Measurements from ENCODE around the gene C1QL1.

Gene C1QL1

DNA sequence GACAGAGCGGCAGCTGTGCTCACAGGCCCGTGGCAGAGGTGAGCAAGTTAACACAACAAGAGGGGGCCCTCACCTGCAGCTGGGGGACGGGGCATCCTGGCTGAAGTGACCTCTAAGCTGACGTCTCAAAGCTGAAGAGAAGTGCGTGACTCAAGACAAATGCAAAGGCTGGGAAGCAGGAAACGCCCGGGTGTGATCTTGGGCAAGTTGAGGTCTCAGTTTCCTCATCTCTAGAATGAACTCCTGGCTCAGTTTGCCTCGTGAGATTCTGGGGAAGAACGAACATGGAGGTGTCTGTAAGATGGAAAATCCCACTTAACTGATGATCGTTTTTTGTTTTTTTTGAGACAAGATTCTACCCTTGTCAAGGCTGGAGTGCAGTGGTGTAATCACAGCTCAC is 40.1 kb upstream of the C1QL1 start:
- Histone ChIP-seq H3K79me2 (ENCODE audit: control insufficient read depth, low read length) (no peaks in the 10 kb centered on the region), H3K27ac (ENCODE audit: low read depth, low read length) (no peak overlapping the region)
- TF ChIP-seq, protein P1, sequence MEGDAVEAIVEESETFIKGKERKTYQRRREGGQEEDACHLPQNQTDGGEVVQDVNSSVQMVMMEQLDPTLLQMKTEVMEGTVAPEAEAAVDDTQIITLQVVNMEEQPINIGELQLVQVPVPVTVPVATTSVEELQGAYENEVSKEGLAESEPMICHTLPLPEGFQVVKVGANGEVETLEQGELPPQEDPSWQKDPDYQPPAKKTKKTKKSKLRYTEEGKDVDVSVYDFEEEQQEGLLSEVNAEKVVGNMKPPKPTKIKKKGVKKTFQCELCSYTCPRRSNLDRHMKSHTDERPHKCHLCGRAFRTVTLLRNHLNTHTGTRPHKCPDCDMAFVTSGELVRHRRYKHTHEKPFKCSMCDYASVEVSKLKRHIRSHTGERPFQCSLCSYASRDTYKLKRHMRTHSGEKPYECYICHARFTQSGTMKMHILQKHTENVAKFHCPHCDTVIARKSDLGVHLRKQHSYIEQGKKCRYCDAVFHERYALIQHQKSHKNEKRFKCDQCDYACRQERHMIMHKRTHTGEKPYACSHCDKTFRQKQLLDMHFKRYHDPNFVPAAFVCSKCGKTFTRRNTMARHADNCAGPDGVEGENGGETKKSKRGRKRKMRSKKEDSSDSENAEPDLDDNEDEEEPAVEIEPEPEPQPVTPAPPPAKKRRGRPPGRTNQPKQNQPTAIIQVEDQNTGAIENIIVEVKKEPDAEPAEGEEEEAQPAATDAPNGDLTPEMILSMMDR (IDR thresholded peaks at IDR 0.05; ENCODE audit: low read depth, low read length, poor library complexity, severe bottlenecking), result no peak
- TF ChIP-seq EZH2phosphoT487 (IDR thresholded peaks at IDR 0.05; ENCODE audit: borderline replicate concordance, low read length), result no peak

DNA sequence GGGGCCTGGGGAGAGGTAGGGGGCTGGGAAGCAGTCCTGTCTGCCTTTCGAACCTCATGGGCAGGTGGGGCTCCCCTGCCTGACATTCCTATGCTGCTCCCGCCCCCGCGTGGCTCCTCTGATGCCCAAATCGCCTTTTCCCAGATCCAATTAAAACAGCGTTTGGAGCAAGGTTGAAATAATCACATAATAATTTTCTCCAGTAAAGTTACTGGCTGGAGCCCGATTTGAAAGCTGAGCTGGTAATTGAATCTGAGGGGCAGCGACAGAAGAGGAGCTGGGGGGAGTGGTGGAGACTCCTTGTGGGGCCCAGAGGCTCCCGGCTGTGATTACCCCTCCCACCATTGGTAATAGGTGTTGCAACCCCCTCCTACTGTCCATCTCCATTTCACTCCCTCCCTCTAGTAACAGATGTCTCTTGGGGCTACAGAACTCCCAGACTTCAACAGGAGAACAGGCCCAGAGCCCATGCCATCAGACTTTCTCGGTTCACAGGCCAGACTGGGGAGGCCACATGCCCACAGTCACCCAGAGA is 38.9 kb upstream of the C1QL1 start:
- H3K36me3 ChIP-seq (ENCODE audit: control insufficient read depth, low read length), result no peaks in the 10 kb centered on the region
- TF ChIP-seq, protein P1 (IDR thresholded peaks at IDR 0.05; ENCODE audit: low read depth, low read length, poor library complexity, severe bottlenecking), result no peak
- no peak for TF ChIP-seq EZH2phosphoT487 (IDR thresholded peaks at IDR 0.05; ENCODE audit: borderline replicate concordance, low read length)
- H3K79me2 ChIP-seq (ENCODE audit: control insufficient read depth, low read length), result no peaks in the 10 kb centered on the region
- H4K20me1 ChIP-seq (ENCODE audit: control insufficient read depth, insufficient read depth, low read depth, low read length), result no peaks in the 10 kb centered on the region
- peaks cover 19% of the 10 kb centered on the region for H3K4me1 ChIP-seq (ENCODE audit: control insufficient read depth, low read length)
- no peak overlapping the region for H3K4me3 ChIP-seq (ENCODE audit: low read length)
- H3K9me3 ChIP-seq (ENCODE audit: control insufficient read depth, insufficient read depth, low read length), result no peaks in the 10 kb centered on the region
- H3F3A ChIP-seq (ENCODE audit: control insufficient read depth, insufficient read depth), result no peaks in the 10 kb centered on the region
- no peak overlapping the region for H3K27ac ChIP-seq (ENCODE audit: low read depth, low read length)
- H3K4me2 ChIP-seq (ENCODE audit: low read length), result no peak overlapping the region
- peaks cover 29% of the 10 kb centered on the region for H3K27me3 ChIP-seq (ENCODE audit: control insufficient read depth, low read length)
- H3K9me2 ChIP-seq (replicated peaks; ENCODE audit: control insufficient read depth, low read length), result no peaks in the 10 kb centered on the region

More for the DNA sequence above, 40.1 kb upstream of the C1QL1 start:
- H4K20me1 ChIP-seq (ENCODE audit: control insufficient read depth, insufficient read depth, low read depth, low read length), result no peaks in the 10 kb centered on the region
- no peak overlapping the region for H3K4me3 ChIP-seq (ENCODE audit: low read length)
- H3K36me3 ChIP-seq (ENCODE audit: control insufficient read depth, low read length), result no peaks in the 10 kb centered on the region
- H3K9me2 ChIP-seq (replicated peaks; ENCODE audit: control insufficient read depth, low read length), result no peaks in the 10 kb centered on the region
- peaks cover 19% of the 10 kb centered on the region for H3K4me1 ChIP-seq (ENCODE audit: control insufficient read depth, low read length)
- H3K9me3 ChIP-seq (ENCODE audit: control insufficient read depth, insufficient read depth, low read length), result no peaks in the 10 kb centered on the region
- no peaks in the 10 kb centered on the region for H3F3A ChIP-seq (ENCODE audit: control insufficient read depth, insufficient read depth)
- H3K27me3 ChIP-seq (ENCODE audit: control insufficient read depth, low read length), result peaks cover 28% of the 10 kb centered on the region
- peak overlapping the region; percentile 16 for H3K4me2 ChIP-seq (ENCODE audit: low read length)

DNA sequence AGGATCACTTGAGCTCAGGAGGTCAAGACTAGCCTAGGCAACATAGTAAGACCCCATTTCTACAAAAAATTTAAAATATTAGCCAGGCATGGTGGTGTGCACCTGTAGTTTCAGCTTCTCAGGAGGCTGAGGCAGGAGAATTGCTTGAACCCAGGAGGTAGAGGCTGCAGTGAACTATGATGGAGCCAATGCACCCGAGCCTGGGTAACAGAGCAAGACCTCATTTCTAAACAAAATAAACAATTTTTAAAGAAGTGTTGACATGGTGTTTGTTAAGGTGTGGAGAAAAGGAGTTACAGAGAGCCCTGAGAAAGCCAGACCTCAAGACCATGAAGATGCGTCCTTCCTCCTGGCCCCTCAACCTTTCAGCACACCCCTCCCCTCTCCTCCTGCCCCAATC is 37.6 kb upstream of the C1QL1 start:
- H3K27me3 ChIP-seq (ENCODE audit: control insufficient read depth, low read length), result peaks cover 35% of the 10 kb centered on the region
- H3K9me2 ChIP-seq (replicated peaks; ENCODE audit: control insufficient read depth, low read length), result no peaks in the 10 kb centered on the region
- H3F3A ChIP-seq (ENCODE audit: control insufficient read depth, insufficient read depth), result no peaks in the 10 kb centered on the region
- no peak overlapping the region for H3K4me3 ChIP-seq (ENCODE audit: low read length)
- TF ChIP-seq, protein P1 (IDR thresholded peaks at IDR 0.05; ENCODE audit: low read depth, low read length, poor library complexity, severe bottlenecking), result no peak
- TF ChIP-seq EZH2phosphoT487 (IDR thresholded peaks at IDR 0.05; ENCODE audit: borderline replicate concordance, low read length), result no peak
- H3K27ac ChIP-seq (ENCODE audit: low read depth, low read length), result no peak overlapping the region
- H3K9me3 ChIP-seq (ENCODE audit: control insufficient read depth, insufficient read depth, low read length), result no peaks in the 10 kb centered on the region
- H3K4me2 ChIP-seq (ENCODE audit: low read length), result no peak overlapping the region
- H3K36me3 ChIP-seq (ENCODE audit: control insufficient read depth, low read length), result no peaks in the 10 kb centered on the region
- no peaks in the 10 kb centered on the region for H3K79me2 ChIP-seq (ENCODE audit: control insufficient read depth, low read length)
- peaks cover 19% of the 10 kb centered on the region for H3K4me1 ChIP-seq (ENCODE audit: control insufficient read depth, low read length)
- no peaks in the 10 kb centered on the region for H4K20me1 ChIP-seq (ENCODE audit: control insufficient read depth, insufficient read depth, low read depth, low read length)

Data from DOHH2 (cell line).